ENCODE measurements around the gene GNS. TPM values are rescaled to one million over a fixed set of nuclear protein-coding genes. Genes with fewer than 3 reads are reported as not detected.

Gene GNS
- total and polyA plus RNA-seq, 2 of the 13 experiments (the other 11 are each of a cell fraction or from before 2014, with no cell fraction given) = 49.8 to 51.0 TPM

DNA sequence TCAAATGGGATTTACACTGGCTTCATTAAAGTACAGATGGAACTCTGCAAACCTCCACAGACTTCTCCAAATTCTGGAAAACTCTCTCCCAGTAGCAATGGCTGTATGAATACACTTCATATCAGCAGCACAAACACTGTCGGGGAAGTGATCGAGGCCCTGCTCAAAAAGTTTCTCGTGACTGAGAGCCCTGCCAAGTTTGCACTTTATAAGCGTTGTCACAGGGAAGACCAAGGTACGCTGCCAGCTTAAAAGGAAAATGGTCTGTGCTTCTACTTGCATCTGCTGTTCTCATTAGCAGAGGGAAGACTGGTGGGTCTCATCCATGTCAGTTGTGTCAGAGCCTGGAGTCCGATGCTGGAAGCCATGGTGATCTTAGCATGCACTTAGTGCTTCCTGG, 71.0 kb downstream of the GNS start (continued):
- TF ChIP-seq E2F1 (CRISPR knock-in tag; IDR thresholded peaks at IDR 0.05) (no peak), CREB1 (IDR thresholded peaks at IDR 0.05) (no peak), CREB1 (CRISPR knock-in tag; IDR thresholded peaks at IDR 0.05) (no peak), AGO2 (optimal IDR thresholded peaks at IDR 0.05; ENCODE audit: low read depth, low read length) (no peak), ZNF121 (CRISPR knock-in tag; IDR thresholded peaks at IDR 0.05) (no peak), ZBED4 (CRISPR knock-in tag; IDR thresholded peaks at IDR 0.05; ENCODE audit: borderline replicate concordance) (no peak), ZMAT3 (CRISPR knock-in tag; conservative IDR thresholded peaks at IDR 0.05) (no peak), FOXP1 (IDR thresholded peaks at IDR 0.05) (no peak), FOXP1 (CRISPR knock-in tag; IDR thresholded peaks at IDR 0.05) (no peak), SKIL (CRISPR knock-in tag; IDR thresholded peaks at IDR 0.05; ENCODE audit: borderline replicate concordance) (no peak), ELF3 (CRISPR knock-in tag; IDR thresholded peaks at IDR 0.05) (no peak)
- TF ChIP-seq, protein P1, sequence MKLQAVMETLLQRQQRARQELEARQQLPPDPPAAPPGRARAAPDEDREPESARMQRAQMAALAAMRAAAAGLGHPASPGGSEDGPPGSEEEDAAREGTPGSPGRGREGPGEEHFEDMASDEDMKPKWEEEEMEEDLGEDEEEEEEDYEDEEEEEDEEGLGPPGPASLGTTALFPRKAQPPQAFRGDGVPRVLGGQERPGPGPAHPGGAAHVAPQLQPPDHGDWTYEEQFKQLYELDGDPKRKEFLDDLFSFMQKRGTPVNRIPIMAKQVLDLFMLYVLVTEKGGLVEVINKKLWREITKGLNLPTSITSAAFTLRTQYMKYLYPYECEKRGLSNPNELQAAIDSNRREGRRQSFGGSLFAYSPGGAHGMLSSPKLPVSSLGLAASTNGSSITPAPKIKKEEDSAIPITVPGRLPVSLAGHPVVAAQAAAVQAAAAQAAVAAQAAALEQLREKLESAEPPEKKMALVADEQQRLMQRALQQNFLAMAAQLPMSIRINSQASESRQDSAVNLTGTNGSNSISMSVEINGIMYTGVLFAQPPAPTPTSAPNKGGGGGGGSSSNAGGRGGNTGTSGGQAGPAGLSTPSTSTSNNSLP (IDR thresholded peaks at IDR 0.05; ENCODE audit: low read depth, low read length) = no peak

Data from HepG2 (cell line).